ENCODE data around the gene IPCEF1. TPM values are rescaled to one million over a fixed set of nuclear protein-coding genes. Genes with fewer than 3 reads are reported as not detected.
"Not testable (repeated sequence)": the region's sequence is repeated elsewhere in the genome, so short reads cannot be mapped to it uniquely, and the experiment has no call there.

The IPCEF1 gene
- polyA plus RNA-seq, 6 donors from 2014 or later, result 0.13 to 1.0 (median 0.44) TPM; not detected in 2

DNA sequence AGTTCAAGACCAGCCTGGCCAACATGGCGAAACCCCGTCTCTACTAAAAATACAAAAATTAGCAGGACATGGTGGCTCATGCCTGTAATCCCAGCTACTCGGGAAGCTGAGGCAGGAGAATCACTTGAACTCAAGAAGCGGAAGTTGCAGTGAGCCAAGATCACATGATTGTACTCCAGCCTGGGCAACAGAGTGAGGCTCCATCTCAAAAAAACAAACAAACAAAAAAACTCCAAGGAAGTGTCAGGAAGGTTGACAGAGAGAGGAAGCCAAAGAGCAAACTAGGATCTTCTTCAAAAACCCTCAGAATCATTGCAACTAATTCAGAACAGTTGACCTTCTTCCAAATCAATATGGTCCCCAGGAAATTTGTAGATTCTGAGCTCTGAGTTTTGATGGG, 154.9 kb downstream of the IPCEF1 start:
- ATAC-seq (ENCODE audit: low read depth in 2 of 2); H3K4me3 Mint-ChIP-seq; H3K4me1 Mint-ChIP-seq; DNase-seq; H3K36me3 Mint-ChIP-seq; H3K27me3 Mint-ChIP-seq; H3K27ac Mint-ChIP-seq; H3K9me3 Mint-ChIP-seq: not testable (repeated sequence)

DNA sequence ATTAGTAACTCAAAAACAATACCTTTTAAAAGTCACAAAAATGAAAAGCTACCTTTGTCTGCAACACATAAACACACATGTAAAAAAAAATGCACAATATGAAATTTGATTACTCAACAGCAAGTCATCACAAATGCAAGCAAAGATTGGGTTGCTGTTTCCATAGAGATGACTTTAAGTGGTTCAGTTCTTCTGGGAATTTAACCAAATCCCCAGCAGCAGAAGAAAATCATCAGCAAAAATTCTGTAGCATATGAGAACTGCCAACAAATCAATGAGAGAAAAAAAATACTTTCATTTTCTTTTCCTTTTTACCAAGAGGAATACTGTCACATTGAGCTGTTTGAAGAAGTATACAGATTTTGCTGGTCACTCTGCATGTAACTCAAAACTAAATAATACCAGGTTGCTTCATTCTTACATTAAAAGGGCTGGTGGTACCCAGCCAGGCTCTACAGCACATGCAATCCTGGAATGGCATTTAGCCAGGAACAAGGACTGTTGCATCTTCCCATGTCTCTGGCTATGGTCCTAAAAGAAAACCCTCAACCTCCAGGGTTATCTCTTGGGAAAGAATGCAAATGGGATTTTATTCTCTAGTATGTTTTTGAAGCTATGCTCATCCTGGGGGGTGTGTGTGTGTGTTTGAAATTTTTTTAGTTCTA, 159.3 kb downstream of the IPCEF1 start:
- no peaks in the 10 kb centered on the region for H3K36me3 Mint-ChIP-seq
- ATAC-seq (ENCODE audit: low read depth in 2 of 2) (no peak), DNase-seq (no peak)
- no peak overlapping the region for H3K27ac Mint-ChIP-seq
- no peaks in the 10 kb centered on the region for H3K27me3 Mint-ChIP-seq
- H3K4me3 Mint-ChIP-seq, result no peak overlapping the region
- H3K4me1 Mint-ChIP-seq, result no peaks in the 10 kb centered on the region
- H3K9me3 Mint-ChIP-seq, result peaks cover 0 to 8% (median under 1%) of the 10 kb centered on the region in 7 donors

DNA sequence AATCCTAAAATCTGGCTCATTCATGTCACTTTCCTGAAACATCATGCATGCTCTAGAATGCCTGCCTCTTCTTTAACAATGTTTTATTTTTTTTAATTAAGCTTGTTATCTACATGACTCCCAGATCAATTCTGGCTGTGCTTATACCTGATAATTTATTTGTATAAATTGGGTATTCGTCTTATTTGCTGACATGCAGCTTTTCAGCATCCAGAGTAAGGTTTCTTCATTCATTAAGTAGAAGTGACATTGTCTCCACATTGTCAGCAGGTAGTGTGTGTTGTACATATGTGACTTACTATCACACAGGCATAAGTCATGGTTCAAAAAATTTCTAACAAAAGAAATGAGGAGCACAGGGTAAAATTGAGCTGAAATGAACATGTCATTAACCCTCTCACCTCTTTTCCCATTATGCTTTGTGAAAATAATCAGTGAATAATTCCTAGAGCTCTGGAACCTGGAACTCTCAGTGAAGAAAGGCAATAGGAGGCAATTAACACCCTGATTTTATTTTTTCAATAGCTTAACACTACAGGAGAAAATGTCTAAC, 160.2 kb downstream of the IPCEF1 start:
- no peak for ATAC-seq (ENCODE audit: low read depth in 2 of 2)
- H3K9me3 Mint-ChIP-seq, result peaks cover 0 to 10% (median 3%) of the 10 kb centered on the region in 7 donors
- no peaks in the 10 kb centered on the region for H3K27me3 Mint-ChIP-seq
- no peaks in the 10 kb centered on the region for H3K36me3 Mint-ChIP-seq
- no peak overlapping the region for H3K4me3 Mint-ChIP-seq
- no peaks in the 10 kb centered on the region for H3K4me1 Mint-ChIP-seq
- no peak for DNase-seq
- no peak overlapping the region for H3K27ac Mint-ChIP-seq

DNA sequence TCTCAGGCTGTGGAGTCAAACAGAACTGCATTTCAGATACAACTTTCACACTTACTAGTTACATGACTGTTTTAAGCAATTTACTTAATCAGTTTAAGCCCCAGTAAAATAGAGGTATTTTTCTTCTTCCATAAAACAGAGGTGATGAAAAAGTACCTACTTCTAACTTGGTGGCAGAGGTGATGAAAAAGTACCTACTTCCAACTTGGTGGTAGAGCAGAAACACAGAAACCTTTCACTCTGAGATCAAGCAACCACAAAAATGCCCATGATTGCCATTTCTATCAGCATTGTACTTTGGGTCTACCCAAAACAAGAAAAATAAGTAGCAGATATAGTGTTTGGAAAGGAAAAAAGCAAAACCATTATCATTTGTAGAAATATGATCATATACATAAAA, 168.9 kb downstream of the IPCEF1 start:
- no peak overlapping the region for H3K4me3 Mint-ChIP-seq
- H3K9me3 Mint-ChIP-seq, result peaks cover 0 to 11% (median 2%) of the 10 kb centered on the region in 7 donors
- H3K27ac Mint-ChIP-seq, result no peak overlapping the region
- no peaks in the 10 kb centered on the region for H3K27me3 Mint-ChIP-seq
- ATAC-seq (ENCODE audit: low read depth in 2 of 2) (no peak), DNase-seq (no peak)
- H3K36me3 Mint-ChIP-seq, result no peaks in the 10 kb centered on the region
- no peaks in the 10 kb centered on the region for H3K4me1 Mint-ChIP-seq

DNA sequence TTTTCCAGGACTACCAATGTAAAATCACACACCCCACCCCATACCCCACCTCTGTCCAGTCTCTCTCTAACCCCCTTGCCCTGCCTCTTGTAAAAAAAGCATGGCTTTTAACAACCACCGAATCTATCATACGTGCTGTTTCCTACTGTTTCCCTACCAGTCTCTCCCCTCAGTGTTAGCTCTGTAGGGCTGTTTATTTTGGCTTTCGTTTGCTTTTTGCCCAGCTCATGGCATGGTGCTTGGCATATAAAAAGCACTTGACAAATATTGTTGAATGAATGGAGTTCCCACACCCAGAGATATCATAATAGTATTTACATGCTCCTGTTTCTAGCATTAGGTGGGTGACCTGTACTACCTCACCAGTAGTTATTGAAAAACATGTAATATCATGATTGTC, 169.4 kb downstream of the IPCEF1 start:
- Mint-ChIP-seq H3K4me1 (no peaks in the 10 kb centered on the region), H3K36me3 (no peaks in the 10 kb centered on the region), H3K4me3 (no peak overlapping the region), H3K9me3 (peaks cover 1 to 8% (median 3%) of the 10 kb centered on the region in 7 donors), H3K27me3 (no peaks in the 10 kb centered on the region), H3K27ac (no peak overlapping the region)
- DNase-seq (no peak), ATAC-seq (ENCODE audit: low read depth in 2 of 2) (no peak)

DNA sequence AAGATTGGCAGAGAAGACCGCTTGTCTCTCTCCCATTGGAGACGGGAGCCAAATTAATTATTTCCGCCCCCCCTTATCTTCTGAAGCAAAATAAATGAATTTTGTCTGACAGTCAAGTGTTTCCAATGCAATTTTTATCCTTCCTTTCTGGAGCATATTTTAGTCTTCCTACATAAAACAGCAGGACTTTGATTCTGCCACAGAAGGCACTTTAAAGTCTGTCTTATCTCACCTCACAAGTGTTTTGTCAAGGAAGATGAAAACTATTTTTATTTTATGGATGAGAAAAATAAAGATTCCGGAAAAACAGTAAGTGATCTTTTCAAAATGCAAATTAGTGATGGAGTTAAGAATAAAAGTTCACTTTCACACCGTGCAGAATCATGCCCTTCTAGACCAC, 177.2 kb downstream of the IPCEF1 start:
- H3K4me3 Mint-ChIP-seq, result no peak overlapping the region

DNA sequence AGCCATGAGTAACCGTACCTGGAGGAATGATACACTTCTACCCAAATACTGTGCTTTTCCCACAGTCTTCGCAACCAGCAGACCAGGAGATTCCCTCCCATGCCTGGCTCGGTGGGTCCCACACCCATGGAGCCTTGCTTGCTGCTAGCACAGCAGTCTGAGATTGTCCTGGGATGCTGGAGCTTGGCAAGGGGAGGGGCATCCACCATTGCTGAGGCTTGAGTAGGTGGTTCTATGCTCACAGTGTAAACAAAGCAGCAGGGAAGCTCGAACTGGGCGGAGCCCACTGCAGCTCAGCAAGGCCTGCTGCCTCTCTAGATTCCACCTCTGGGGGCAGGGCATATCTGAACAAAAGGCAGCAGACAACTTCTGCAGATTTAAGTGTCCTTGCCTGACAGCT, 184.2 kb downstream of the IPCEF1 start:
- not testable (repeated sequence) for H3K27ac Mint-ChIP-seq; H3K4me1 Mint-ChIP-seq; H3K36me3 Mint-ChIP-seq; H3K27me3 Mint-ChIP-seq; ATAC-seq (ENCODE audit: low read depth in 2 of 2); DNase-seq; H3K4me3 Mint-ChIP-seq
- peaks cover 5 to 23% (median 8%) of the 10 kb centered on the region in 7 donors for H3K9me3 Mint-ChIP-seq

More for the DNA sequence above, 177.2 kb downstream of the IPCEF1 start:
- Mint-ChIP-seq H3K36me3 (no peaks in the 10 kb centered on the region), H3K4me1 (no peaks in the 10 kb centered on the region), H3K9me3 (peaks cover 4 to 28% (median 9%) of the 10 kb centered on the region in 7 donors), H3K27ac (no peak overlapping the region), H3K27me3 (no peaks in the 10 kb centered on the region)
- ATAC-seq (ENCODE audit: low read depth in 2 of 2), result no peak
- DNase-seq, result no peak

DNA sequence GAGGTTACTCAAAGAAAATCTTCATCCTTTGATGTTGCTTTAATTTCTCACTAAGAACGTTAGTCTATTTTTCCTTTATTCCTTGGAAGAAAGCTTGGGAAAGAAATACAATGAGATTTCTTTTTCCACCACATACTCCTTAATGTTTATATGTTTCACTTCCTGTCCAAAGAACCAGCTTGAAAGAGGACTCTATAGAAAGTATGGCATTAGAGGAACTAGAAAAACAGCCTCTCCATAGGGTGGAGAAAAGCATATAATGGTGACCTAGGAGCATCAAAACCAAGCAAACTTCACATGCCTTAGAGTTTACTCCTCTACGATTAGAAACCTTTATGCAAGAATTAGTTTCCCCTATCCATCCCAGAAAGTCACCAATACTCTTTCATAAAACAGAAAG, 186.5 kb downstream of the IPCEF1 start:
- H3K4me3 Mint-ChIP-seq, result no peak overlapping the region
- no peaks in the 10 kb centered on the region for H3K36me3 Mint-ChIP-seq
- H3K4me1 Mint-ChIP-seq, result no peaks in the 10 kb centered on the region

DNA sequence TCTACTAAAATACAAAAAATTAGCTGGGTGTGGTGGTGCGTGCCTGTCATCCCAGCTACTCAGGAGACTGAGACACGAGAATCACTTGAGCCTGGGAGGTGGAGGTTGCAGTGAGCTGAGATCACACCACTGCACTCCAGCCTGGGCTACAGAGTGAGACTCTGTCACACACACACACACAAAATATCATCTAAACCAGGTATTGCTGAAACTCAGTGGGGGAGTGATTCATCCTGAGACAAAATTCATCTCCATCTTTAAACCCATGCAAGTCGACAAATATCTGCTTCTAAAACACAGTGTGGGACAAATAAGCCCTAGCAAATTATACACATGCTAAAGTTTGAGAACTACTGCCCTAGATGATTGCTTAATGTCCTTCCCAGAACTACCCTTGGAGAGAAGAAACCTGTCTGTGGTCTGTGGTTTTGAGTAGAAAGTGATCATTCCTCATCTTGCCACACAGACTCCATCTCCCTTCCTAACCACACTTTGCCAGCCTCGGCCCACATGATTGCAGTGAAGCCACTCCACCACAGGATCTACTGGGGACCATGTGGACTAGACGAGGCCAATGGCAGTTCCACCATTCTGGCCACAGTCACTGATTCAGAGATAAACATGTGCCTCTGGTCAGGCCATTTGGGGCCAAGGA, 187.3 kb downstream of the IPCEF1 start:
- Mint-ChIP-seq H3K27me3 (no peaks in the 10 kb centered on the region), H3K4me3 (no peak overlapping the region), H3K4me1 (no peaks in the 10 kb centered on the region), H3K36me3 (no peaks in the 10 kb centered on the region), H3K27ac (no peak overlapping the region), H3K9me3 (peaks cover 0 to 6% (median 2%) of the 10 kb centered on the region in 7 donors)
- no peak for ATAC-seq (ENCODE audit: low read depth in 2 of 2)
- DNase-seq, result no peak

More for the DNA sequence above, 186.5 kb downstream of the IPCEF1 start:
- H3K9me3 Mint-ChIP-seq, result peaks cover 0 to 8% (median 3%) of the 10 kb centered on the region in 7 donors
- H3K27me3 Mint-ChIP-seq, result no peaks in the 10 kb centered on the region
- no peak overlapping the region for H3K27ac Mint-ChIP-seq
- ATAC-seq (ENCODE audit: low read depth in 2 of 2), result no peak
- DNase-seq, result no peak

DNA sequence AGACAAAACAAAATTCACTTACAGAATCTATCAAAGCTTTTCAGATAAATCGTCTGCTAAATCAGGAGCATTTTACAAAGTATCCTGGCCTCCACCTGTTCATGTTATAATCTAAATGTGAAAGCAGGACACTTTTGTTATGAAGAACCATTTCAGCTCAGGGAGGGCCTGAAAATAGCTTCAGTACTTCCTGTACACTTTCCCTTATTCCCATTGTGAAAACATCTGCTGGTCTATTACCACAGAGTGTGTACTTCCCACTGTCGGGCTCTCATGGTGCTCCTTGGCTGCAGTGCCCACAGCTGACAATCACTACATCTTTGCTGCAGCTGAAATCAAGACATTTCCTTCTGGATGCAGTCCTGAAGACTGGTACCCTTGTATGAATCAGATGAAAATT, 189.5 kb downstream of the IPCEF1 start:
- Mint-ChIP-seq H3K9me3 (peaks cover 0 to 4% (median 0%) of the 10 kb centered on the region in 7 donors), H3K27ac (no peak overlapping the region), H3K36me3 (no peaks in the 10 kb centered on the region), H3K4me3 (no peak overlapping the region), H3K4me1 (no peaks in the 10 kb centered on the region), H3K27me3 (no peaks in the 10 kb centered on the region)
- no peak for DNase-seq
- ATAC-seq (ENCODE audit: low read depth in 2 of 2), result no peak

DNA sequence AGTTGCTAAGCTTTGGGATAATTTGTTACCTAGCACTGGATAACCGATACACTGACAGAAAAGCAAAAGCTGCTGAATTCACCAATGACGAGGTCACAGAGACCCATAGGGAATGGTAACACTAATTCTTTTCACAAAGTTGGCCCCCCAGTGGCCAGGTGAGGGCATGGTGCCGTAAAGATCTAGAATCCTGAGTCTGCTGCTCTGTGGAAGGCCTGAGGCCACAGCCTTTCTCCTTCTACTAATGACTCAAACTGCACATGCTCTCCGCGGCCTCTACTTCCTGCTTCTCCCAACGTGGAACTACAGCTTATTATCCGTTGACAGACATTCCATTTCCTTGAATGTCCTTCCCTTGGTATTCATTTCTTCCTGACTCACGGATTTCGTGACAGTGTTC, 190.5 kb downstream of the IPCEF1 start:
- H3K36me3 Mint-ChIP-seq, result no peaks in the 10 kb centered on the region

DNA sequence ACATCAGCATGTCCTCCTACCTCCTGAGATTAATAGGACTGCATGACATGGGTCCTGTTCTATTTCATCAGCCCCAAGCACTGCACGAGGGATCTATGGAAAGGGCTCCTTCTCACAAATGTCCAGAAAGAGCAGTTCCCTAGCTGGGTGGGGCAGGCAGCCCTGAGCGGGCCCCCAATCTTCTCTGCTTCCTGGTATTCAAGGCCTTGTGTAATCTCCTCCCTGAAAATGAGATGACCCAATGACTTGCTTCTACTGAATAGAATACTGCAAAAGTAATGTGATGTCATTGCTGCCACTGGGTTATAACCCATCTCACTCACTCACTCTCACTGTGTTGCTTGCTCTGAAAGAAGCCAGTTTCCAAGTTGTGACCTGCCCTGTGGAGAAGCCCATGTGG, 191.1 kb downstream of the IPCEF1 start:
- no peak overlapping the region for H3K27ac Mint-ChIP-seq
- H3K4me1 Mint-ChIP-seq, result no peaks in the 10 kb centered on the region
- no peaks in the 10 kb centered on the region for H3K27me3 Mint-ChIP-seq
- no peak overlapping the region for H3K4me3 Mint-ChIP-seq
- ATAC-seq (ENCODE audit: low read depth in 2 of 2) (no peak), DNase-seq (no peak)
- H3K9me3 Mint-ChIP-seq, result peaks cover 0 to 4% (median 0%) of the 10 kb centered on the region in 7 donors
- H3K36me3 Mint-ChIP-seq, result no peaks in the 10 kb centered on the region

More for the DNA sequence above, 190.5 kb downstream of the IPCEF1 start:
- H3K4me3 Mint-ChIP-seq, result peak overlapping the region in 1 of 8 donors; percentile 4
- H3K9me3 Mint-ChIP-seq, result peaks cover 0 to 4% (median 0%) of the 10 kb centered on the region in 7 donors
- no peaks in the 10 kb centered on the region for H3K4me1 Mint-ChIP-seq
- no peak for ATAC-seq (ENCODE audit: low read depth in 2 of 2)
- DNase-seq, result no peak
- H3K27ac Mint-ChIP-seq, result peak overlapping the region in 1 of 6 donors; percentile 5
- H3K27me3 Mint-ChIP-seq, result no peaks in the 10 kb centered on the region

DNA sequence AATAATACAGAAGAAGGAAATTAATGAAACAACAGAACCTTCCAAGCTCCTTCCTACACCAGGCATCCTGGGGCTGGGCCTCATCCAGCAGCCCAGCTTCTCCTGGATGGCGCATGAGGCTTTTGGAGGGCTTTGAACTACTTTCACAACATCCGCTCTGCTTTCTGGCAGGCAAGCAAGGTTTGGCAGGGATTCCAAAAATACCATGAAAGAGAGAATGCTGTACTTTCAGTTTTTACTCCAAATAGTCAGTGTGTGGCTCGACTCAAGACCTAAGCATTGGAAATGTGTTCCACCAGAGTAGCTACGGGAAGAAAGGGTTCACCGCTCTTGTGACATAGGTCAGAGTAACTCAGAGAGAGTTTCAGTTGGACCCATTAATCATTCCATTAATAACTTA, 192.2 kb downstream of the IPCEF1 start:
- Mint-ChIP-seq H3K27me3 (no peaks in the 10 kb centered on the region), H3K36me3 (no peaks in the 10 kb centered on the region), H3K9me3 (peaks cover 0 to 4% (median 0%) of the 10 kb centered on the region in 7 donors), H3K4me3 (no peak overlapping the region), H3K27ac (no peak overlapping the region), H3K4me1 (no peaks in the 10 kb centered on the region)
- ATAC-seq (ENCODE audit: low read depth in 2 of 2) (no peak), DNase-seq (no peak)

DNA sequence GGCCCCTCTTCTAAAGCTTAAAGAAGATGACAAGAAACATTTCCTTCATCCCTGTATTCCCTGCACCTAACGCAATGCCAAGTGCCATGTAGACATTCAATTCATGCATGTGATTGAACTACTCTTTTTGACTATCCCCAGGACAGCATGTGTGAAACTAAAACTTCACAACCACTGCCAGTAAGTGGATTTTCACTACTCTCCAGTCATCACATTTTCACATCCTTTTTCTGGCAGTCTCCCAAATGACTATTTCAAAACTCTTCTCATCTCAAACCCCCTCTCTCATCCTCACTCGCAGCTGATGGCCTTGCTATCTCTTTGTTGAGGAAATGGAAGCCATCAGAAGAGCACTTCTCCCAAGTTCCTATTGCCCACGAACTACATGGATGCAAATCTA, 194.9 kb downstream of the IPCEF1 start:
- no peak for ATAC-seq (ENCODE audit: low read depth in 2 of 2)
- no peak overlapping the region for H3K4me3 Mint-ChIP-seq
- peaks cover 6 to 14% (median 8%) of the 10 kb centered on the region in 3 donors for H3K4me1 Mint-ChIP-seq
- H3K36me3 Mint-ChIP-seq, result no peaks in the 10 kb centered on the region
- DNase-seq, result no peak
- H3K27me3 Mint-ChIP-seq, result no peaks in the 10 kb centered on the region
- H3K9me3 Mint-ChIP-seq, result peaks cover 0 to 4% (median 0%) of the 10 kb centered on the region in 7 donors
- no peak overlapping the region for H3K27ac Mint-ChIP-seq
